Hepatocyte (in vitro differentiated cells): Measurements from ENCODE around the gene PLXND1.

Source experiments
- EZH2 ChIP-seq: fragments of 200-600 bp; sonication (generic); IDR thresholded peaks from 2 replicates; pipeline ENCODE4 v1.6.1; 2016; ENCODE audit warnings: antibody characterized with exemption, mild to moderate bottlenecking, borderline replicate concordance
- EZH2phosphoT487 ChIP-seq: fragments of 200-600 bp; sonication (generic); IDR thresholded peaks from one replicate; pipeline ENCODE4 v1.6.1; 2018; ENCODE audit warnings: antibody characterized with exemption, mild to moderate bottlenecking, low read depth, moderate library complexity; ENCODE audit not compliant: unreplicated experiment, severe bottlenecking

DNA sequence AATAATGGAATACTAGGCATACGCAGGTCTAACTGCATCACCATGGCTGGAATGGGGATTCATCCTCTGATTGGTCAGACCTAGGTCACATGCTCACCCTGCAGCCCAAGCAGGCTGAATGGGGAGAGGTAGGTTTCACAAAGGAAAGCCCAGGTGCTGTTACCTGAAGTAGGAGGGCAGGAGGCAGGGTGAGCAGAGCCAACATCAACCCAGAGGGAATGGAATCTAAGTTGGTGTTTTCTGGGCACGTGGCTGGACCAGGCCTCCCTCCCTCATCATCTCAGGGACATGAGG lies 70.2 kb downstream of the PLXND1 start:
- no peak for TF ChIP-seq EZH2phosphoT487
- TF ChIP-seq EZH2, result no peak
